Skeletal muscle cell (primary cell): ENCODE data around the gene DTNA.

Experiments used
- DNase-seq: peaks from one replicate; pipeline ENCODE4 v3.0.0-alpha.2; 2010; ENCODE audit warnings: low read depth
- H3K4me3 ChIP-seq: 2 replicates; pipeline ENCODE4 v1.5.1; 2011; ENCODE audit warnings: low read depth, mild to moderate bottlenecking, control low read depth, low read length, moderate library complexity

The DTNA gene

GRCh38 chr18:34758378-34758948 lies 48.4 kb downstream of the DTNA start:
- DNase-seq = no peak
- H3K4me3 ChIP-seq = no peak overlapping the region

- no peak overlapping the region for H3K4me3 ChIP-seq
- no peak for DNase-seq
Observed at GRCh38 chr18:34760444-34760843, 50.3 kb downstream of the DTNA start.

- no peak for DNase-seq
- no peak overlapping the region for H3K4me3 ChIP-seq
Observed at GRCh38 chr18:34764451-34764850, 54.4 kb downstream of the DTNA start.

- peak; percentile 91 for DNase-seq
- H3K4me3 ChIP-seq = no peak overlapping the region
Observed at GRCh38 chr18:34767601-34768027, 57.5 kb downstream of the DTNA start.

GRCh38 chr18:34771958-34772357 lies 61.9 kb downstream of the DTNA start:
- DNase-seq = no peak
- no peak overlapping the region for H3K4me3 ChIP-seq

GRCh38 chr18:34772887-34773286 lies 62.8 kb downstream of the DTNA start:
- H3K4me3 ChIP-seq = no peak overlapping the region
- no peak for DNase-seq

- DNase-seq = no peak
- H3K4me3 ChIP-seq = no peak overlapping the region
Observed at GRCh38 chr18:34773378-34773777, 63.3 kb downstream of the DTNA start.

- no peak overlapping the region for H3K4me3 ChIP-seq
- DNase-seq = peak; percentile 54
Observed at GRCh38 chr18:34773961-34774766, 64.1 kb downstream of the DTNA start.

GRCh38 chr18:34775461-34775860 lies 65.4 kb downstream of the DTNA start:
- H3K4me3 ChIP-seq = no peak overlapping the region
- DNase-seq = no peak

GRCh38 chr18:34779112-34779511 lies 69.0 kb downstream of the DTNA start:
- DNase-seq = no peak
- H3K4me3 ChIP-seq = no peak overlapping the region

GRCh38 chr18:34780856-34781255 lies 70.8 kb downstream of the DTNA start:
- H3K4me3 ChIP-seq = no peak overlapping the region
- no peak for DNase-seq

GRCh38 chr18:34783501-34783900 lies 73.4 kb downstream of the DTNA start:
- no peak overlapping the region for H3K4me3 ChIP-seq
- DNase-seq = no peak

- DNase-seq = no peak
Observed at GRCh38 chr18:34786162-34786741, 76.2 kb downstream of the DTNA start.

GRCh38 chr18:34787931-34788532 lies 77.9 kb downstream of the DTNA start:
- H3K4me3 ChIP-seq = no peak overlapping the region
- no peak for DNase-seq

More at GRCh38 chr18:34786162-34786741, 76.2 kb downstream of the DTNA start:
- no peak overlapping the region for H3K4me3 ChIP-seq

- no peak overlapping the region for H3K4me3 ChIP-seq
- DNase-seq = no peak
Observed at GRCh38 chr18:34789768-34790344, 79.8 kb downstream of the DTNA start.

GRCh38 chr18:34794348-34794747 lies 84.2 kb downstream of the DTNA start:
- no peak overlapping the region for H3K4me3 ChIP-seq
- DNase-seq = no peak

- no peak for DNase-seq
Observed at GRCh38 chr18:34795070-34795732, 85.1 kb downstream of the DTNA start.

GRCh38 chr18:34796035-34796657 lies 86.0 kb downstream of the DTNA start:
- no peak overlapping the region for H3K4me3 ChIP-seq
- DNase-seq = no peak

More at GRCh38 chr18:34795070-34795732, 85.1 kb downstream of the DTNA start:
- no peak overlapping the region for H3K4me3 ChIP-seq

GRCh38 chr18:34799291-34799690 lies 89.2 kb downstream of the DTNA start:
- no peak for DNase-seq

More at GRCh38 chr18:34799291-34799690, 89.2 kb downstream of the DTNA start:
- H3K4me3 ChIP-seq = no peak overlapping the region
